Motor neuron (in vitro differentiated cells): ENCODE measurements around the gene VENTX. TPM values are rescaled to one million over a fixed set of nuclear protein-coding genes. Genes with fewer than 3 reads are reported as not detected.

Experiments used
- ATAC-seq, 8 experiments: fragments of 200-7000 bp; cut with Tn5 transposase; replicated peaks in 6 of 8; 2 replicates each; pipeline ENCODE4 v1.8.0; 2021; ENCODE audit warnings: mild to moderate bottlenecking in 8 of 8, moderate library complexity in 8 of 8
- H3K27ac ChIP-seq, 2 donors: fragments of 250-450 bp; sonication (Bioruptor Pico); 2 replicates each; pipeline ENCODE4 v1.9.0; 2021; ENCODE audit warnings: antibody characterized with exemption in 2 of 2, mild to moderate bottlenecking in 2 of 2, moderate library complexity in 1 of 2
- H3K4me1 ChIP-seq, 2 donors: fragments of 250-450 bp; sonication (Bioruptor Pico); replicated peaks in 1 of 2; 2 replicates each; pipeline ENCODE4 v1.6.1; 2021; ENCODE audit warnings: antibody characterized with exemption in 2 of 2, mild to moderate bottlenecking in 2 of 2, moderate library complexity in 1 of 2
- H3K4me3 ChIP-seq, 5 donors: fragments of 250-450 bp; sonication (Bioruptor Pico); 2 replicates each; pipeline ENCODE4 v1.9.0; 2021; ENCODE audit warnings: antibody characterized with exemption in 5 of 5, mild to moderate bottlenecking in 5 of 5, moderate library complexity in 4 of 5
- WGBS, 10 experiments: fragments of 450-650 bp; shearing (Covaris generic); methylation state at CpG; one replicate each; pipeline ENCODE4 v1.0.0; 2022; 5-methylcytosine and 5-hydroxymethylcytosine counted together
- in situ Hi-C, 9 experiments: fragments of 400-800 bp; cut with MboI; loops; one replicate each; pipeline ENCODE4 v1.15.0; 2021; ENCODE audit warnings: low sequenced_read_pairs in 9 of 9, low pct_unique_long_range_greater_than_20kb in 2 of 9; ENCODE audit not compliant: unreplicated experiment in 9 of 9
- total RNA-seq, 8 experiments: library from RNA; unstranded; fragments of 300-600 nt; gene quantifications; 2 replicates each; pipeline versions ENCODE4 v1.2.3 to v1.2.4, GENCODE V29; 2022

The VENTX gene, protein sequence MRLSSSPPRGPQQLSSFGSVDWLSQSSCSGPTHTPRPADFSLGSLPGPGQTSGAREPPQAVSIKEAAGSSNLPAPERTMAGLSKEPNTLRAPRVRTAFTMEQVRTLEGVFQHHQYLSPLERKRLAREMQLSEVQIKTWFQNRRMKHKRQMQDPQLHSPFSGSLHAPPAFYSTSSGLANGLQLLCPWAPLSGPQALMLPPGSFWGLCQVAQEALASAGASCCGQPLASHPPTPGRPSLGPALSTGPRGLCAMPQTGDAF
- under 1 TPM in 4 of 8 experiments, not detected in 4; 0.10 to 0.62 (median 0.20) TPM for total RNA-seq

DNA sequence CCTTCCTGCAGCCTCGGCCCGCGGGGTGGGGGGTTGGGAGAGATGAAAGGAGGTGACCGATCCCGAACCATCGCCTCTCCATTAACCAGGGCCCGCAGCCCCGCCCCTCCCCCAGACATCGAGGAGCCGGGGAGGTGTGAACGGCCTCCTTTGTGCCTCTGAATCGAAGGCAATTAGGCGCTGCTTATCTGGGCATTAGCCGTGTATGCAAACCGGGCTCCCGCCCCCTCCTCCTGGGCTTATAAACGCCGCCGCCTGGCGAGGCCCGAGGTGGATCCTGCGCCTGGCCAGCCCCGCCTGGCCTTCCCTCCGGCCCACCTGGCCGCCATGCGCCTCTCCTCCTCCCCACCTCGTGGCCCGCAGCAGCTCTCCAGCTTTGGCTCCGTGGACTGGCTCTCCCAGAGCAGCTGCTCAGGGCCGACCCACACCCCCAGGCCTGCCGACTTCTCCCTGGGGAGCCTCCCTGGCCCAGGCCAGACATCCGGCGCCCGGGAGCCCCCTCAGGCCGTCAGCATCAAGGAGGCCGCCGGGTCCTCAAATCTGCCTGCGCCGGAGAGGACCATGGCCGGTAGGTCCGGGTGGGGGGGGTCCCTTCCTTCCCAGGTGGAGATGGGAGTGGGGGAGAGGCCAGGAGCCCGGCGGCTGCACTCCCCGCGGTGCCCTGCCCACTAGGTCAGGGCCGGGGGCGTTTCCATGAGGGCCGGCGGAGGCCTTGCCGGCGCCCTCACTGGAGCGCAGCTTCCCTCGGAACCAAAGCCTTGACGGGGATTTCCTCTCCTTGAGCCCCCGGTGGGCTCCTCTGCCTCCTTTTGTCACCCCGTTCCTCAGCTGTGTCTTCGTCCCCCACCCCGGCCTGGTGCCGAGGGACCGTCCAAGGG lies at the start of gene VENTX:
TSS of gene VENTX (plus strand) at position 268 of the 878 bp plus-strand sequence. CDS start at position 328, 60 bp downstream.
- H3K27ac ChIP-seq: no peak within 1 kb of the TSS
- peaks cover 0 to 31% of the 10 kb centered on the region in 2 donors for H3K4me1 ChIP-seq
- in situ Hi-C loops: no loop called here
- 5% methylated on average over 4 of the region's 60 CpGs; no CpG with 5 or more reads in 9 of the 10 experiments for WGBS, 10 experiments
- H3K4me3 ChIP-seq: no peak within 1 kb of the TSS
- ATAC-seq: peak in 7 of 8 experiments; percentile 18 to 72 (median 61)

- WGBS, 10 experiments: 94% methylated on average over 9 of the region's 38 CpGs; no CpG with 5 or more reads in 9 of the 10 experiments
- in situ Hi-C loops: no loop called here
- Histone ChIP-seq H3K4me3 (no peak overlapping the region), H3K27ac (peak overlapping the region in 1 of 2 donors; percentile 76), H3K4me1 (peaks cover 19 to 27% of the 10 kb centered on the region in 2 donors)
- no peak for ATAC-seq
Observed at GRCh38 chr10:133187906-133188681, 49.6 kb upstream of the VENTX start.

DNA sequence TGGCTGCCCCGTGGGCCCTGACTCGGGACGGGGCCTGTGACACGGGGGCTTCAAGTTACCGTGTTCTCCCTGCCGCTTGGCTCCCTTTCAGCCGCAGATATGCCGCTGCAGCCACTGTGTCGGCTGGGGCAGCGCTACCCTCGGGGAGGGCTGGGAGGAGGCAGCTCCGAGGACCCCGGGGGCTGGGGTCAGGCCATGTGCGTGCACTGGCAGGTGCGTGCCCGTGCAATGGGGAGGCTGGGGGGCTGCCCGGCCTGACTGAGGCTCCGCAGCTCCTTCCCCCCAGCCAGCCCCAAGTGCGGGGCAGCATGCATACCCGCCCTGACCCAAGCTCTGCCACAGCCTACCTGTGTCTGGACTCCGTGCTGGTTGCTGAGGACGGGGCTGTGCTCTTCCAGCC lies 48.4 kb upstream of the VENTX start:
- no peak overlapping the region for H3K4me3 ChIP-seq
- H3K4me1 ChIP-seq: peaks cover 19 to 27% of the 10 kb centered on the region in 2 donors
- in situ Hi-C loops: no loop called here
- ATAC-seq: no peak
- no peak overlapping the region for H3K27ac ChIP-seq
- WGBS, 10 experiments: no CpG with 5 or more reads among the region's 22 CpGs

- no peak overlapping the region for H3K4me3 ChIP-seq
- in situ Hi-C loops: no loop called here
- H3K4me1 ChIP-seq: peaks cover 19 to 27% of the 10 kb centered on the region in 2 donors
- 88 to 100% (median 92%) methylated on average over 3 to 8 of the region's 14 CpGs; no CpG with 5 or more reads in 6 of the 10 experiments for WGBS, 10 experiments
- no peak overlapping the region for H3K27ac ChIP-seq
- no peak for ATAC-seq
Observed at GRCh38 chr10:133189726-133190125, 47.9 kb upstream of the VENTX start.

DNA sequence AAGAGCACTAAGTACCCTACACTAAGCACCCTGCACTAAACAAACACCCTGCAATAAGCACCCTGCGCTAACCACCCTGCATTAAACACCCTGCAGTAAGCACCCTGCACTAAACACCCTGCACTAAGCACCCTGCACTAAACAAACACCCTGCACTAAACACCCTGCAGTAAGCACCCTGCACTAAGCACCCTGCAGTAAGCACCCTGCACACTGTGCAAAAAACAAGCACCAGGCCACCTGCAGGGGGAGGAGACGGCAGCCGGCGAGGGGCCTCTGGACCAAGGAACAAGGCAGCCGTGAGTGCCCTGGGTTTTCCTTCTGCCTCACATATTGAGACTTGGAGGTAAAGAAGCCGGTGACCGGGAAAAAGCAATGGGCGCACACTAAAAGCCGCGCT lies 47.4 kb upstream of the VENTX start:
- in situ Hi-C loops: no loop called here
- WGBS, 10 experiments: 60 to 100% (median 66%) methylated on average over 1 to 4 of the region's 10 CpGs; no CpG with 5 or more reads in 4 of the 10 experiments
- no peak overlapping the region for H3K27ac ChIP-seq
- H3K4me1 ChIP-seq: peaks cover 19 to 27% of the 10 kb centered on the region in 2 donors
- no peak overlapping the region for H3K4me3 ChIP-seq
- no peak for ATAC-seq

DNA sequence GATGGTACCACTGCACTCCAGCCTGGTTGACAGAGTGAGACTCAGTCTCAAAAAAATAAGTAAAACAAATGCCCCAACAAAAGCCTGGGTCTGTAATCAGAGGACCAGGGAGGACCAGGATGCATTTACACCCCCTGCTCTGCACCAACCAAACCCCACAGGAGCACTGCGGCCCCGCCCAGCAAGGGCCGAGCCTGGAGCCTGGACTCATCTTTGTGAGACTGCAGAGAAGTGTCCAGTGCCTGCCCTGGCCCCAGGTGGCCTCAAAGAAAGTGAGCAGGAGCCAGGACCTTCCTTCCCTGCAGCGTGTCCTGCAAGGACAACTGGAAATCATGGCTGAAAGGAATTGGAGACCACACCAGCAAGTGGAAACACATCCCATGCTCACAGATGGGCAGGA lies 46.0 kb upstream of the VENTX start:
- WGBS, 10 experiments: 17 to 100% (median 100%) methylated on average over 1 to 3 of the region's 4 CpGs; no CpG with 5 or more reads in 4 of the 10 experiments
- in situ Hi-C loops: no loop called here
- ATAC-seq: no peak
- H3K4me1 ChIP-seq: peaks cover 10 to 14% of the 10 kb centered on the region in 2 donors
- H3K4me3 ChIP-seq: no peak overlapping the region
- H3K27ac ChIP-seq: no peak overlapping the region

DNA sequence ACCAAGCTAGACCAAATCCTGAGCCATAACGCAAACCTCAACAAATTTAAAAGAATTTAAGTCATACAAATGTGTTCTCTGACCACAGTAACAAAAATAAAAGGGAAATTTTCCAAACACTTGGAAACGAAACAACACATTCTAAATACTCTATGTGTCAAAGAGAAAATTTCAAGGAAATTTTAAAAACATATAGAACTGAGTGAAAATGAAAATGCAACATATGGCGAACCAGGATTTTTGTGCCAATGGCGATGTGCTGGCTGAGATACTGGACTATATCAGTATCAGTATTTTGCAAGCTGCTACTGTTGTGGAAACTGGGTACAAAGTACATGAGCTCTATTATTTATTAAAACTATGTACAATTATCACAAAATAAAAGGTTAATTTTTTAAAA lies 43.5 kb upstream of the VENTX start:
- in situ Hi-C loops: no loop called here
- WGBS, 10 experiments: 0 to 95% (median 73%) methylated on average over 1 to 4 of the region's 4 CpGs
- no peak overlapping the region for H3K27ac ChIP-seq

GRCh38 chr10:133195096-133195495 lies 42.6 kb upstream of the VENTX start:
- 50 to 100% (median 58%) methylated on average over 1 to 7 of the region's 19 CpGs; no CpG with 5 or more reads in 5 of the 10 experiments for WGBS, 10 experiments
- in situ Hi-C loops: no loop called here
- ATAC-seq: no peak

More for the DNA sequence above, 43.5 kb upstream of the VENTX start:
- H3K4me1 ChIP-seq: no peaks in the 10 kb centered on the region
- ATAC-seq: no peak
- no peak overlapping the region for H3K4me3 ChIP-seq

DNA sequence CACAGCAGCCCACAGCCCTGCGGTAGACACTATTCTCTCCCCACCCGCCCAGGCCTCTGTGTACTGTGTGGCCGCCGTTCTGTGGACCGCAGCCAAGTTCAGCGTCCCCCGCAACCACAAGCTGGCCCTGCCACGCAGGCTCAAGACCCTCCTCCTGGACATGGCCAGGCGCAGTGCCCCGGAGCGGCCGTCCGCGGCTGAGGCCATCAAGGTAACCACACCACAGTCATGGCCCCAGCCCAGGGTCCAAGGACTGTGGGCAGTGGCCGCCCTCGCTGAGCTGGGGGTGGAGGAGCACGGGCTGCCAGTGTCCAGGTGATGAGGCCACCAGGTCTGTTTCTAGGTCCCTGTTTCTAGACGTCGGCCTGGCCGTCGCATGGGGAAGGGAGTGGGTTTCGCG lies 42.0 kb upstream of the VENTX start:
- ATAC-seq: no peak
- in situ Hi-C loops: no loop called here
- Histone ChIP-seq H3K4me3 (no peak overlapping the region), H3K4me1 (no peaks in the 10 kb centered on the region), H3K27ac (no peak overlapping the region)
- WGBS, 10 experiments: no CpG with 5 or more reads among the region's 23 CpGs

More at GRCh38 chr10:133195096-133195495, 42.6 kb upstream of the VENTX start:
- Histone ChIP-seq H3K27ac (no peak overlapping the region), H3K4me3 (no peak overlapping the region), H3K4me1 (no peaks in the 10 kb centered on the region)

- Histone ChIP-seq H3K27ac (no peak overlapping the region), H3K4me3 (no peak overlapping the region), H3K4me1 (no peaks in the 10 kb centered on the region)
- WGBS, 10 experiments: 47 to 100% (median 69%) methylated on average over 1 to 10 of the region's 24 CpGs; no CpG with 5 or more reads in 5 of the 10 experiments
- peak in 2 of 8 experiments; percentile 16 to 31 for ATAC-seq
- in situ Hi-C loops: no loop called here
Observed at GRCh38 chr10:133196221-133196915, 41.3 kb upstream of the VENTX start.

- 20 to 100% (median 93%) methylated on average over 1 to 8 of the region's 40 CpGs; no CpG with 5 or more reads in 7 of the 10 experiments for WGBS, 10 experiments
- H3K4me3 ChIP-seq: no peak overlapping the region
- H3K27ac ChIP-seq: no peak overlapping the region
- ATAC-seq: no peak
- no peaks in the 10 kb centered on the region for H3K4me1 ChIP-seq
- in situ Hi-C loops: no loop called here
Observed at GRCh38 chr10:133196936-133197758, 40.5 kb upstream of the VENTX start.

DNA sequence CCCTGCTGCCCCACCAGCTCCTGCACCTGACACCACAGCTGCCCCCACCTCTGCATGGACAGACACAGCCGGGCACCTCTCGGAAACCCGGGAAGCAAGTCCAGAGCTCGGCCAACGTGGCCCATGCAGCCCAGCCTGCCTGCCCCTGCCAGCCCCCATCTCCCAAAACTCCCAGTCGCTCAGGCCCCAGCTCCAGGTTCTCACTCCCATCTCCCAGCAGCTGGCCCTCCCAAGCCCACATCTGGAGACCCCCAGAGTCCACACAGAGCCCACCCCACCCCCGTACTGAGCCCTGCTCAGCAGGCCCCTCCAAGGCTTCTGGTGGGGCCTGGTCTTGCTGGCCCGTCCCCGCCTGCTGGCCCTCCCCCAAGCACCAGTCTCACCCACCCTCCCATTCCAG lies 39.9 kb upstream of the VENTX start:
- 85% methylated on average over 4 of the region's 9 CpGs; no CpG with 5 or more reads in 9 of the 10 experiments for WGBS, 10 experiments
- Histone ChIP-seq H3K4me1 (no peaks in the 10 kb centered on the region), H3K27ac (no peak overlapping the region), H3K4me3 (no peak overlapping the region)
- ATAC-seq: no peak
- in situ Hi-C loops: no loop called here
